Neural progenitor cell (in vitro differentiated cells): Measurements from ENCODE around the gene C5AR1. TPM values are rescaled to one million over a fixed set of nuclear protein-coding genes. Genes with fewer than 3 reads are reported as not detected.

ENCODE experiments used
- DNase-seq: peaks from one replicate; pipeline ENCODE4 v3.0.0-alpha.2; 2016; ENCODE audit warnings: low spot score
- H2AFZ ChIP-seq: fragments of 200-600 bp; sonication (generic); replicated peaks from 2 replicates; pipeline ENCODE4 v1.6.1; 2016; ENCODE audit warnings: antibody characterized with exemption
- H3F3A ChIP-seq: fragments of 200-600 bp; sonication (generic); 2 replicates; pipeline ENCODE4 v1.6.1; 2016; ENCODE audit warnings: antibody characterized with exemption, low read depth
- H3K27ac ChIP-seq: fragments of 200-600 bp; sonication (generic); 2 replicates; pipeline ENCODE4 v1.5.1; 2016; ENCODE audit warnings: mild to moderate bottlenecking
- H3K27me3 ChIP-seq: fragments of 200-600 bp; sonication (generic); 2 replicates; pipeline ENCODE4 v1.6.1; 2016; ENCODE audit warnings: mild to moderate bottlenecking, moderate library complexity
- H3K36me3 ChIP-seq: fragments of 200-600 bp; sonication (generic); 2 replicates; pipeline ENCODE4 v1.5.1; 2016
- H3K4me1 ChIP-seq: fragments of 200-600 bp; sonication (generic); 2 replicates; pipeline ENCODE4 v1.6.1; 2016; ENCODE audit warnings: mixed run types
- H3K4me2 ChIP-seq: fragments of 200-600 bp; sonication (generic); 2 replicates; pipeline ENCODE4 v1.6.1; 2016
- H3K4me3 ChIP-seq: fragments of 200-600 bp; sonication (generic); 2 replicates; pipeline ENCODE4 v1.5.1; 2016
- H3K79me2 ChIP-seq: fragments of 200-600 bp; sonication (generic); 2 replicates; pipeline ENCODE4 v1.6.1; 2016; ENCODE audit warnings: low read depth
- H3K9ac ChIP-seq: fragments of 200-600 bp; sonication (generic); 2 replicates; pipeline ENCODE4 v1.6.1; 2016
- H3K9me3 ChIP-seq: fragments of 200-600 bp; sonication (generic); 2 replicates; pipeline ENCODE4 v1.5.1; 2016; ENCODE audit warnings: low read depth
- H4K20me1 ChIP-seq: fragments of 200-600 bp; sonication (generic); 2 replicates; pipeline ENCODE4 v1.6.1; 2016; ENCODE audit warnings: low read depth
- H3K27ac Mint-ChIP-seq: 3 replicates; pipeline ENCODE4 v1.8.0; 2021; ENCODE audit warnings: mixed read lengths
- H3K27me3 Mint-ChIP-seq: 2 replicates; pipeline ENCODE4 v1.8.0; 2022; ENCODE audit warnings: low read depth, mild to moderate bottlenecking, inconsistent platforms, moderate library complexity, mixed read lengths; ENCODE audit not compliant: insufficient read depth
- H3K36me3 Mint-ChIP-seq: 3 replicates; pipeline ENCODE4 v1.8.0; 2021; ENCODE audit warnings: mixed read lengths
- H3K4me1 Mint-ChIP-seq: 3 replicates; pipeline ENCODE4 v1.8.0; 2021; ENCODE audit warnings: mixed read lengths
- H3K4me3 Mint-ChIP-seq: 3 replicates; pipeline ENCODE4 v1.8.0; 2021; ENCODE audit warnings: mild to moderate bottlenecking, moderate library complexity, mixed read lengths
- H3K9me3 Mint-ChIP-seq: 3 replicates; pipeline ENCODE4 v1.8.0; 2020; ENCODE audit warnings: mixed read lengths
- CTCF ChIP-seq: fragments of 200-600 bp; sonication (generic); IDR thresholded peaks from 2 replicates; pipeline ENCODE4 v1.5.1; 2017; ENCODE audit warnings: antibody characterized with exemption, mild to moderate bottlenecking
- EZH2 ChIP-seq: fragments of 200-600 bp; sonication (generic); IDR thresholded peaks from 2 replicates; pipeline ENCODE4 v1.6.1; 2017; ENCODE audit warnings: antibody characterized with exemption, mild to moderate bottlenecking, moderate library complexity
- EZH2phosphoT487 ChIP-seq: fragments of 200-600 bp; sonication (generic); IDR thresholded peaks from 2 replicates; pipeline ENCODE4 v1.6.1; 2017; ENCODE audit warnings: antibody characterized with exemption
- total RNA-seq: library from RNA; depleted of rRNA; stranded (reverse); fragments of >200 nt; gene quantifications from 2 replicates; pipeline ENCODE4 v1.2.3, GENCODE V29; 2015; ENCODE audit warnings: low replicate concordance

The C5AR1 gene
- total RNA-seq, 1 donor from 2014 or later, result 0.06 TPM

- Histone ChIP-seq H4K20me1 (no peaks in the 10 kb centered on the region), H3F3A (no peaks in the 10 kb centered on the region), H3K4me1 (no peaks in the 10 kb centered on the region), H3K9me3 (no peaks in the 10 kb centered on the region), H2AFZ (no peak overlapping the region), H3K4me3 (no peak overlapping the region), H3K4me2 (no peak overlapping the region), H3K36me3 (no peaks in the 10 kb centered on the region), H3K79me2 (no peaks in the 10 kb centered on the region), H3K27ac (no peak overlapping the region), H3K27me3 (no peaks in the 10 kb centered on the region), H3K9ac (no peak overlapping the region)
- TF ChIP-seq CTCF (no peak), EZH2phosphoT487 (no peak), EZH2 (no peak)
- peaks cover 2% of the 10 kb centered on the region for H3K9me3 Mint-ChIP-seq
- H3K4me3 Mint-ChIP-seq, result no peak overlapping the region
- H3K4me1 Mint-ChIP-seq, result no peaks in the 10 kb centered on the region
- DNase-seq, result no peak
- peaks cover 7% of the 10 kb centered on the region for H3K27me3 Mint-ChIP-seq
- no peaks in the 10 kb centered on the region for H3K36me3 Mint-ChIP-seq
- H3K27ac Mint-ChIP-seq, result no peak overlapping the region
These were observed 29.7 kb downstream of the C5AR1 start for GRCh38 chr19:47339196-47339880.

GRCh38 chr19:47340477-47341208 is 31.0 kb downstream of the C5AR1 start:
- Mint-ChIP-seq H3K27me3 (peaks cover 5% of the 10 kb centered on the region), H3K4me1 (no peaks in the 10 kb centered on the region), H3K9me3 (peaks cover 2% of the 10 kb centered on the region), H3K27ac (no peak overlapping the region), H3K36me3 (no peaks in the 10 kb centered on the region), H3K4me3 (no peak overlapping the region)
- Histone ChIP-seq H3K9ac (no peak overlapping the region), H3K79me2 (no peaks in the 10 kb centered on the region), H3K27me3 (no peaks in the 10 kb centered on the region), H3F3A (no peaks in the 10 kb centered on the region), H3K36me3 (no peaks in the 10 kb centered on the region), H2AFZ (no peak overlapping the region), H3K4me2 (no peak overlapping the region), H3K4me3 (no peak overlapping the region), H3K4me1 (no peaks in the 10 kb centered on the region), H4K20me1 (no peaks in the 10 kb centered on the region), H3K9me3 (no peaks in the 10 kb centered on the region), H3K27ac (no peak overlapping the region)
- DNase-seq, result no peak
- TF ChIP-seq EZH2phosphoT487 (no peak), EZH2 (no peak), CTCF (no peak)

GRCh38 chr19:47341734-47342133 is 32.1 kb downstream of the C5AR1 start:
- Mint-ChIP-seq H3K27ac (no peak overlapping the region), H3K4me3 (no peak overlapping the region), H3K9me3 (peaks cover 2% of the 10 kb centered on the region), H3K27me3 (peaks cover 5% of the 10 kb centered on the region), H3K4me1 (no peaks in the 10 kb centered on the region), H3K36me3 (no peaks in the 10 kb centered on the region)
- H3K9me3 ChIP-seq, result no peaks in the 10 kb centered on the region
- H2AFZ ChIP-seq, result no peak overlapping the region
- no peak overlapping the region for H3K9ac ChIP-seq
- H3F3A ChIP-seq, result no peaks in the 10 kb centered on the region
- no peaks in the 10 kb centered on the region for H3K79me2 ChIP-seq
- H3K4me3 ChIP-seq, result no peak overlapping the region
- no peaks in the 10 kb centered on the region for H4K20me1 ChIP-seq
- no peak for DNase-seq
- no peak overlapping the region for H3K27ac ChIP-seq
- no peaks in the 10 kb centered on the region for H3K27me3 ChIP-seq
- no peaks in the 10 kb centered on the region for H3K4me1 ChIP-seq
- H3K4me2 ChIP-seq, result no peak overlapping the region
- H3K36me3 ChIP-seq, result no peaks in the 10 kb centered on the region
- no peak for TF ChIP-seq CTCF
- no peak for TF ChIP-seq EZH2
- TF ChIP-seq EZH2phosphoT487, result no peak
